Posterior vena cava (tissue), 2 donors: ENCODE measurements around the gene WDFY2. TPM values are rescaled to one million over a fixed set of nuclear protein-coding genes. Genes with fewer than 3 reads are reported as not detected.

ENCODE experiments used
- DNase-seq: peaks from one replicate; pipeline ENCODE4 v3.0.0-alpha.2; 2020; ENCODE audit warnings: low spot score
- intact Hi-C, 2 donors: fragments of 100-400 bp; cut with DNase I; formaldehyde crosslinking; loops; one replicate each; pipeline versions ENCODE4 v1.14.1 to v1.14.2; 2022 to 2023
- total RNA-seq, 2 donors: library from RNA; stranded (reverse); fragmentation: NEBNext Ultra II Directional; extraction: Animal tissue kit (Norgen Biotek cat#: 25700); gene quantifications; one replicate each; pipeline ENCODE4 v1.2.1, GENCODE V29; 2021
- donor health status: DM: yes; HTN: yes; CAD: no.
- donor health status: DM: yes; HTN: yes; CAD: no.

The WDFY2 gene
- total RNA-seq, 2 donors from 2014 or later: 10.6 to 13.0 TPM

DNA sequence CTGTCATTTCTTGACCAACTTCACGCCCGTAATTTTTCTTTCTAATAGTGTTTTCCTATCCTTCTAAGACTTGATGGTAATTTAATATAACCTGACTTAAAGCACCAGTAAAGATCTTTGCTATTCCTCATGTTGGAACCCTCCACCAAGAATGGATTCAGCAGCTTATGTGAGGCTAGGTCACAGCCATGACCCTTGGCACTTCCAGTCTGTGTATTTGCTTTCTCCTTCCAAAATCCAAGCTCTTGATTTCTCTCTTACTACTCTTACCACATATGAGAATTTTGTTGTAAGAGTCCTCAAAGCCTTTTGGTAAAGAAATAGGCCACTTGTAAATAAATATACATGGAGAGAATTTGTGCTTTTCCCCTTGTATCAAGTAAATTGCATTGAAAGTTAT lies 158.3 kb downstream of the WDFY2 start:
- no peak for DNase-seq
- intact Hi-C loops: loop anchor here in 1 of 2 donors (10.0 kb wide), 1 partner anchor 148 kb away; no protein-coding TSS in a partner anchor

DNA sequence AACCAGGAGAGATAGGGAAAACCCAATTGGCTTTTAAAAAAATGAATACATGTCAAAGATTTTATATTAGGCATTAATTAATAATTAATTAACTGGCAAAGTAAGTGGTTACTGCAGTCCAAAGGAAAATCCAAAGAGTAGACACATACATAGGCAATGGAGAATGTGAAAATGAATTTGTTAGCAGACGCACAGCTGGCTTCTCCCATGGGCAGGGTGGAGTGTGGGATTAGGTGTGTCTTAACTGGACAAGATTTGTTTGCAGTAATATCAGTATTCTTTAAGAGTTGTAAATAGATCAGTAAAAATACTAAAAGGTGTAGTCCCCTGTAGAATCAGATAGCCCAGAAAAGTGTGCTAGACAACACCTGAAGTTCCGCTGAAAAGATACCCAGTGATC lies 161.0 kb downstream of the WDFY2 start:
- intact Hi-C loops: loop anchor here in 1 of 2 donors (10.0 kb wide), 1 partner anchor 150 kb away; no protein-coding TSS in a partner anchor

DNA sequence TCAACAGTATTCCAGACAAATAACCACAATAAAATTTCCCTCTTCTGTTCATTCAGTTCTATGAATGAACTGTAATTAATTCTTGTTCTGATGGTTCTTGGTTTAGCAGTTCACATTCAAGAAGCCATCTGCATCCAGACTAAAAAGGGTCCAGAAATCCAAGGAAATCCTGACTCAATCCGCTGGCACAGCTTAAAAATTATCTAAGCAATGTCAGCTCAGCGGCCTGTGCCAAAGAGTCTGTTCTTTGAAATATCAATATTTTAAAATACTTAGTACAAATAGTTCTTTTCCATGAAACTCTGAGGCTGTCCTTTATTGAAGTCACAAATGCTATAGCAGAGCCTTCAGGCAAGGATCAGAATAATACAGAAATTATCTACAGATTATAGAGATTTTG lies 162.5 kb downstream of the WDFY2 start:
- no peak for DNase-seq
- intact Hi-C loops: loop anchor here in 1 of 2 donors (10.0 kb wide), 1 partner anchor 152 kb away; no protein-coding TSS in a partner anchor

More for the DNA sequence above, 161.0 kb downstream of the WDFY2 start:
- DNase-seq: no peak

DNA sequence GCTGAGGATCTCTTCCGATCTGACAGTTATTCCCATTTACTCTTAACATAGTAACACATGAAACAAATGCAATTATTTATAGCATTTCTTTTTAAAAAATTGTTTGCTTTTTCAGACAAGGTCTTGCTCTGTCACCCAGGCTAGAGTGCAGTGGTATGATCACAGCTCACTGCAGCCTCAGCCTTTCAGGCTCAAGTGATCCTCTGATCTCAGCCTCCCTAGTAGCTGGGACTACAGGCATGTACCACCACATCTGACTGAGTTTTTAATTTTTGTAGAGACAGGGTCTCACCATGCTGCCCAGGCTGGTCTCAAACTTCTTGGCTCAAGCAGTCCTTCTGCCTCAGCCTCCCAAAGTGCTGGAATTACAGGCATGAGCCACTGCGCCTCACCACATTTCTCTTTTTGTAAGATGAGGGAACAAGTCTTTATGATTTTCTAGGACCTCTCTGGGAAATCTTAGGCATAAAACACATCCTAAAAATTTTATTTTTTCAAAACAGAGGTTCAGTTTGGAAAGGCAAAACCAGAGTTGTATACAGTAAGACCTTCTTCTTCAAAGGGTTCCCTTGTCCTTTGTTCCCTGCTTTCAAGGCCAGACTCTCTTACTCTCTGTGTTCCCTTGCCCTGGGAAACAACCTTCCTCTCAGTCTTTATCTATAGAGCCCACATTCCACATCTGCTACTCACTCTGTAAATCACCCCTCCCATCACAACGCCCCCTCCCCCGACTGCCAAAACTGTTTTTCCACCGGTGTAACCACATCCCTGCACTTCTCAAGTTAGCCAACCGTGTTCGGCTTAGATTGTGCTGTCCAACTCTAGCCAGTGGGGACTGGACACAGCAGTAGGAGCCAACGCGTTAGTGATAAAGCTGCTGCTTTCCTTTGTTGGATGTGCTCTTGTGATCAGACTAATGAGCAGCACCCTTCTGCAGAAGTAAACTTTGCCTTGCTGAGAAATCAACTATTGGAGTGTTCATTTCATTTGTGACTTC lies 163.5 kb downstream of the WDFY2 start:
- intact Hi-C loops: loop anchor here in 1 of 2 donors (10.0 kb wide), 1 partner anchor 153 kb away; no protein-coding TSS in a partner anchor
- no peak for DNase-seq

DNA sequence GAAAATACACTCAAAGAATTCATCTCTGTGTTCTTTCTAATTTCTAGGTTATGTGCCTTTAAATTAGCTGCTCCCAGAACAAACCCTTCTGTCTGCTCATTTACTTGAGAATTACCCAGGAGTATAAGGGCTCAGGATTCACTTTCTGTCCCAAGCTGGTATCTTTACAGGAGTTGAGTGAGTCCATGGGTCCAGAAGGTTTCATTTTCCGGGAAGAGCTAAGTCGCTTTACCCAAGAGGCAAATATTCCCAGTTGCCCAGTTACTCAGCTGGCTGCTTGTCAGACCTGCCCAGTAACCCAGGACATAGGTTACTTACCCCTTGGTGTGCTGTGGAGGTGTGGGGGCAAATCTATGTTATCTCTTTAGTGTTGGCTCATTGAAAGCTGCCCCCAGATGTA lies 172.4 kb downstream of the WDFY2 start:
- intact Hi-C loops: no loop called here
- DNase-seq: no peak

GRCh38 chr13:51758691-51759090 lies 174.4 kb downstream of the WDFY2 start:
- DNase-seq: no peak
- intact Hi-C loops: no loop called here

- DNase-seq: no peak
- intact Hi-C loops: no loop called here
These were observed 175.0 kb downstream of the WDFY2 start for GRCh38 chr13:51759240-51759639.

DNA sequence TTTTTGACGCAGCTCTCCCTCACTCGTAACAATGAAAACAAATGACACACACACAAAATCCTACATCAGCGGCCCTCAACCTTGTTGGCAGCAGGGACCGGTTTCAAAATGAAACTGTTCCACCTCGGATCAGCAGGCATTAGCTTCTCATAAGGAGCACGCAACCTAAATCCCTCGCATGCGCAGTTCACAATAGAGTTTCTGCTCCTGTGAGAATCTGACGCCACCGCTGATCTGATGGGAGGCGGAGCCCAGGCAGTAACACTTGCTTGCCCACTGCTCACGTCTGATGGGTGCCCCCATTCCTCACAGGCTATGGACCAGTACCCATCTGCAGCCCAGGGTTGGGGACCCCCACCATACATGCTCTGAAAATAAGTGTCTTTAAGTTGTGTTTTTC lies 176.3 kb downstream of the WDFY2 start:
- no peak for DNase-seq
- intact Hi-C loops: no loop called here

GRCh38 chr13:51761643-51762350 lies 177.5 kb downstream of the WDFY2 start:
- DNase-seq: no peak
- intact Hi-C loops: no loop called here

DNA sequence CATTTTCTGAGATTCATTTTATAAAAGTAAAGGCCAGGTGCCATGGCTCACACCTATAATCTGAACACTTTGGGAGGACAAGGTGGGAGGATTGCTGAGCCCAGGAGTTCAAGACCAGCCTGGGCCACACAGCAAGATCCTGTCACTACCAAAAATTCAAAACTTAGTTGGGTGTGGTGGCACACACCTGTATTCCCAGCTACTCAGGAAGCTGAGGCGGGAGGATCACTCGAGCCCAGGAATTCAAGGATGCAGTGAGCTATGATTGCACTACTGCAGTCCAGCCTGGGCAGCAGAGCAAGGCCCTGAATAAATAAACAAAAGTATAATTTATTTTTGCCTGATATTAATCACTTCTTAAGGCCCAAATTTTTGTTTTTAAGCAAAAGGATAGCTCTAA lies 179.2 kb downstream of the WDFY2 start:
- no peak for DNase-seq
- intact Hi-C loops: no loop called here

DNA sequence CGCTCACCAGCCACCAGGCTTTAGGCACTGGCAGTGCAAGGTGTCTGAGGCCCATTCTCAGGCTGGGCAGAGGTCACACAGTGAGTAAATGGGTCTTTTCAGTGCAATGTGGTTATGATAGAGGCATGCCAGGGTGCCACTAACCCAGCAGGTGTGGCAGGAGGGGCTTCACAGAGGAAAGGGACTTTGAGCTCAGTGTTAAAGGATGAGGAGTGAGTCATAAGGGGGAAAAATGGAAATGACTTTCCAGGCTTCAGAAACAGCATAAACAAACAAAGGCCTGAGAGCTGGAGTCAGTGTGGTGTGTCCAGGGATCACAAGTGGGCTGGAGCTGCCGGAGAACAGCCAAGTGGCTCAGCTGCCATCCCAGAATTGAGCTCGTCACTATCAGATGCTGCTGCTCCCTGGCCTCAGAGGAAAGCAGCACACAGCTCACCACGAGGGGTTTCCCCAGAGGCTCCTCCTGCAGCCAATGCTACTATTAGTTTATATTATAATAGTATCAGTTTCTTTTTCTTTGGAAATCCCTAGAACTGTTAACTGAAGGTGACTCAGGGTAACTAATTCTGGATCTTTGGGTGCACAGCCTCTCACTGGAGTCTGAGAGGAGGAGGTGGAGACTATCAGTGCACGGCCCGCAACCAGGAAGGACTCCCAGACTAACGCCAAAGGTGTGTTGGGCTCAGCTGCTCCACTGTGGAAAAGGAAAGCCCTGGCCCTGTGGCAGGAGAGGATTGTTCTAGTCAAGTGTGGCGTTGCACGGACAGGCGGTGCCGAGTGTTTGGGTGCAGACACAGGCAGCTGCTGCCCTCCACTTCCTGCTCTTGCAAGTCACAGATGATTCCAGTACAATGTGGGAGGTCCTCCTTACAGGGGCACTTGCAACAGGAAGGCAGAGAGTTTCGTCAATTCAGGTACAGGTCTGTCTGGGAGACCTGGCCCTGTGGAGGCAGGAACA lies 180.2 kb downstream of the WDFY2 start:
- DNase-seq: peak; percentile 91
- intact Hi-C loops: no loop called here

DNA sequence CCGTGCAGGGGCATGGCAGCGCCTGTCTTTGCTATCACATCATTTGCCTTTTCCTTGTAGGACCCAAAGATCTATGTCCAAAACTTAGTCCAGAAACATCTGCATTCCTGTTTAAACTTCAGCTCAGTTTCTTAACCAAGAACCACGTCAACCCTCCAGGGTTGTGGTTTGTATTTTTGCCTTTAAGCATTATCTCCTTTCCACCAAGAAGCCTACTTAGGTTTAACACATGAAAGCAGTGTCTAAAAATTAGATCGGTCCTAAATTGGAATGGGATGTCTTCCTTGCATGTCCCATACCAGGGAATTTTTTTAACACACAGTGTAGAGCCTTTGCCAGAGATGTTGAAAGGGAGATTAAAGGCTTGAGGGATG lies 180.9 kb downstream of the WDFY2 start:
- intact Hi-C loops: no loop called here

GRCh38 chr13:51767100-51767499 lies 182.8 kb downstream of the WDFY2 start:
- intact Hi-C loops: no loop called here
- DNase-seq: no peak

More for the DNA sequence above, 180.9 kb downstream of the WDFY2 start:
- DNase-seq: no peak

- intact Hi-C loops: no loop called here
These were observed 184.2 kb downstream of the WDFY2 start for GRCh38 chr13:51768378-51768921.

GRCh38 chr13:51768976-51769375 lies 184.7 kb downstream of the WDFY2 start:
- DNase-seq: no peak
- intact Hi-C loops: no loop called here

More at GRCh38 chr13:51768378-51768921, 184.2 kb downstream of the WDFY2 start:
- DNase-seq: no peak

DNA sequence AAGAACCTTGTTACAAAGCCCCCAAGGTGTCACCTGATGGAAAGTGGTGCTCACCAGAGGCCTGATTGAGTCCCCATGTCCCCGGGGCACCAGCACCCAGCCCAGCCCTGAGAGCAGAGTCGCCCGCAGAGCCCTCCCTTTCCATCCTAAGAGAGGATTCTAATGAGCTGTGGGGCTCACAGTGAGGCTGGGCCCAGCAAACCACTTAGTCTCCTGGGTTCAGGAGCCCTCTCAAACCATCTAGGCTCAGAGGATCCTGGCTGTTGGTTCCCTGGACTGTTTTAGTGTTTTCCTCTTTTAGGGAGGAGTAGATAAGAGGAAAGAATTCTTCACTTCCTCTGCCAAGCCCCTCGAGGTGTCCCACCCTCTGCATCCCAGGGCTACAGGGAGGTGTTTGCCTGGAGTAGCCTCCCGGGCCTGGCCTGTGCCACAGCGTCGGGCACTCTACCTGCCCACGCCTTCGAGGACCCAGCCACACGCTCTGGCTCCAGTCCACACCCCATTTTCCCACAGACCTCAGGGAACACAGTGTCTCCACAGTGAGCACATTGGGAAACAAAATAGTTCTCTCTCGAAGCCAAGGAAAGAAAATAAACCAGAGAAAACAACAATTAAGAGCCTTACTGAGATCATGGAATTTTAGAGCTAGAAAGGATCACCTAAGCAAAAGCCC lies 185.3 kb downstream of the WDFY2 start:
- DNase-seq: peak; percentile 86
- intact Hi-C loops: no loop called here

- intact Hi-C loops: no loop called here
- no peak for DNase-seq
These were observed 185.9 kb downstream of the WDFY2 start for GRCh38 chr13:51770160-51770559.
